ENCODE results near the gene HMX1.

HMX1 gene

DNA sequence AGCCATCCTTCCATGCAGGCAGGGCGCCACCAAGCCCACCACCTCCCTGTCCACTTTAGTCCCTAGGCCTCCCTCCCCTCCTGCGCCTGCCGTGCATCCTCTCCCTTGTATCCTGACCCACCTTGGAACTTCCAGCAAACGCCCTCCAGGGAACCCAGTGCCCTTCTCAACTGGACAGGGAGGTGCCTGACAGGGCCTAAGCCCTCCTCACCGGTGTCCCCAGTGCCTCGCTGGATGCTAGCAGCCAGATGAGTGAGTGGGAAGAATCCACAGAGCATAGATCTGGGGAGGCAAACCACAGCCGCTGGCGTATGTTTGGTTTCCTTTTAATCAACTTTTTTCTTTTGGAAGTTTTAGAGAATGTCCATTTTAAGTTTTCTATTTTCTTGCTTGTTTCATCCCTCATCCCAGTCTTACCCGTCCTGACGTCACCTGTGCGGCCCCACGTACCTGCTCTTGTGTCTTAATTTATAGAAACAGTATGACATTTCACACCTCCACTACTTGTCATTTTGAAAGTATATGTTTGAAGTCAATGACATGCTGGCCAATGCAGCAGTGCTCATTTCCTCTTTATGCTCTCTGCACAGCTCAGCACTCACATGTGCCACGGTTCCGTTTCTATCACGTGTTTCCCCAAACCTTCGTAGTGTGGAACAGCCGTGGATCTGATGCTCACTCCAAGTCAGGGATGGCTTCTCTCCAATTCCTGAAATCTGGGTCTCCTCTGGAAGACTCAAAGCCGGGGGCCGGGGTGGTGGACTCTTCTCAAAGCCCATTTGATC is 3.4 kb upstream of the HMX1 start:
- Histone ChIP-seq H3K27me3 (ENCODE audit: insufficient read depth, poor library complexity, severe bottlenecking) (peaks cover 51% of the 10 kb centered on the region), H3K27ac (replicated peaks) (no peak overlapping the region)
- DNase-seq (ENCODE audit: low read depth in 1 of 2, low spot score in 1 of 2): no peak

DNA sequence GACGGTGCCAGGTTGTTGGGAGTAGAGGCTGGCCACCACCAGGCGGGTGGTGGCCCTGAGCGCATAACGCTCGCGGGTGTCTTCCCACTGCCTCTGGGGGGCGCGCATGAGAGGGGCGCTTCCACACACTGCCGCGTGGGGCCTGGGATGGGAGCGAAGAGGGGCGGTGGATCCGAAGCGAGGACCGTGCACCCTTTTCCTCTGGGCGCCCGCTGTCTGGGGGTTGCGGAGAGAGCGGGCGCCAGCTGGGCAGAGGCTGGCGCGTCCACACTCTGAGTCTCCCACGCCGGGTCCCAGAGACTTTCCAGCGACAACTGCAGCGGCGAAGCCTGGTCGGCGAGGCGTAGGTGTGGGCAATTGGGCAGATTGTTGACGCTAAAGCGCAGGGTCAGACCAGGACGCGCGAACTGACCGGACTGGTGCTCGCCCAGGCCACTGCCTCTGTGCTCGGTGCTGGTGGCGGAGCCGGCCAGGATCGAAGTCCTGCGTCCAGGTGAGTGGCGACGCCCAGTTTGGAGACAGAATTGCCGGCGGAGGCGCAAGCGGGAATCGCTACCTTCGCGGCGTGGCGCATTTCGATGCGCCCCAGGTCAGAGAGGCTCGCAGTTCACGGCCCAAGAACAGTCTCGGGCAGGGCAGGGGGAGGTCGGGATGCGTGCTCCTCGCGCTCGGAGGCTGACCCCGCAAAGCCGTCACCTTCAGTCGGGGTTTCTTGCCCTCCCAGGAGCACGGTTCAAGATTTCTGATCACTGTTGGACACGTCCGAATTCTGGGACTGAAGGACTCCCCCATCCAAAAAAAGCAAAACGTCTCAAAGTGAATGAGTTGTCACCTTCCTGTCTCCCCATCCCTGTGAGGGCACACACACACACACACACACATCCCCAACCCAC is 2.6 kb upstream of the HMX1 start:
- Histone ChIP-seq H3K27ac (replicated peaks) (no peak overlapping the region), H3K27me3 (ENCODE audit: insufficient read depth, poor library complexity, severe bottlenecking) (peaks cover 59% of the 10 kb centered on the region), H3K4me3 (replicated peaks; ENCODE audit: insufficient read depth, low read length) (no peak overlapping the region)
- TF ChIP-seq POLR2AphosphoS5 (IDR thresholded peaks at IDR 0.05; ENCODE audit: low read depth) (no peak), GABPA (IDR thresholded peaks at IDR 0.05; ENCODE audit: low read depth) (no peak)
- TF ChIP-seq, protein P1, sequence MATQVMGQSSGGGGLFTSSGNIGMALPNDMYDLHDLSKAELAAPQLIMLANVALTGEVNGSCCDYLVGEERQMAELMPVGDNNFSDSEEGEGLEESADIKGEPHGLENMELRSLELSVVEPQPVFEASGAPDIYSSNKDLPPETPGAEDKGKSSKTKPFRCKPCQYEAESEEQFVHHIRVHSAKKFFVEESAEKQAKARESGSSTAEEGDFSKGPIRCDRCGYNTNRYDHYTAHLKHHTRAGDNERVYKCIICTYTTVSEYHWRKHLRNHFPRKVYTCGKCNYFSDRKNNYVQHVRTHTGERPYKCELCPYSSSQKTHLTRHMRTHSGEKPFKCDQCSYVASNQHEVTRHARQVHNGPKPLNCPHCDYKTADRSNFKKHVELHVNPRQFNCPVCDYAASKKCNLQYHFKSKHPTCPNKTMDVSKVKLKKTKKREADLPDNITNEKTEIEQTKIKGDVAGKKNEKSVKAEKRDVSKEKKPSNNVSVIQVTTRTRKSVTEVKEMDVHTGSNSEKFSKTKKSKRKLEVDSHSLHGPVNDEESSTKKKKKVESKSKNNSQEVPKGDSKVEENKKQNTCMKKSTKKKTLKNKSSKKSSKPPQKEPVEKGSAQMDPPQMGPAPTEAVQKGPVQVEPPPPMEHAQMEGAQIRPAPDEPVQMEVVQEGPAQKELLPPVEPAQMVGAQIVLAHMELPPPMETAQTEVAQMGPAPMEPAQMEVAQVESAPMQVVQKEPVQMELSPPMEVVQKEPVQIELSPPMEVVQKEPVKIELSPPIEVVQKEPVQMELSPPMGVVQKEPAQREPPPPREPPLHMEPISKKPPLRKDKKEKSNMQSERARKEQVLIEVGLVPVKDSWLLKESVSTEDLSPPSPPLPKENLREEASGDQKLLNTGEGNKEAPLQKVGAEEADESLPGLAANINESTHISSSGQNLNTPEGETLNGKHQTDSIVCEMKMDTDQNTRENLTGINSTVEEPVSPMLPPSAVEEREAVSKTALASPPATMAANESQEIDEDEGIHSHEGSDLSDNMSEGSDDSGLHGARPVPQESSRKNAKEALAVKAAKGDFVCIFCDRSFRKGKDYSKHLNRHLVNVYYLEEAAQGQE (IDR thresholded peaks at IDR 0.05; ENCODE audit: insufficient replicate concordance, low read depth): no peak
- DNase-seq (ENCODE audit: low read depth in 1 of 2, low spot score in 1 of 2): no peak

More for the DNA sequence above, 3.4 kb upstream of the HMX1 start:
- TF ChIP-seq, protein P1 (IDR thresholded peaks at IDR 0.05; ENCODE audit: insufficient replicate concordance, low read depth): no peak
- TF ChIP-seq GABPA (IDR thresholded peaks at IDR 0.05; ENCODE audit: low read depth) (no peak), POLR2AphosphoS5 (IDR thresholded peaks at IDR 0.05; ENCODE audit: low read depth) (no peak), SPI1 (IDR thresholded peaks at IDR 0.05; ENCODE audit: borderline replicate concordance, low read depth) (no peak)
- TF ChIP-seq, protein P2, sequence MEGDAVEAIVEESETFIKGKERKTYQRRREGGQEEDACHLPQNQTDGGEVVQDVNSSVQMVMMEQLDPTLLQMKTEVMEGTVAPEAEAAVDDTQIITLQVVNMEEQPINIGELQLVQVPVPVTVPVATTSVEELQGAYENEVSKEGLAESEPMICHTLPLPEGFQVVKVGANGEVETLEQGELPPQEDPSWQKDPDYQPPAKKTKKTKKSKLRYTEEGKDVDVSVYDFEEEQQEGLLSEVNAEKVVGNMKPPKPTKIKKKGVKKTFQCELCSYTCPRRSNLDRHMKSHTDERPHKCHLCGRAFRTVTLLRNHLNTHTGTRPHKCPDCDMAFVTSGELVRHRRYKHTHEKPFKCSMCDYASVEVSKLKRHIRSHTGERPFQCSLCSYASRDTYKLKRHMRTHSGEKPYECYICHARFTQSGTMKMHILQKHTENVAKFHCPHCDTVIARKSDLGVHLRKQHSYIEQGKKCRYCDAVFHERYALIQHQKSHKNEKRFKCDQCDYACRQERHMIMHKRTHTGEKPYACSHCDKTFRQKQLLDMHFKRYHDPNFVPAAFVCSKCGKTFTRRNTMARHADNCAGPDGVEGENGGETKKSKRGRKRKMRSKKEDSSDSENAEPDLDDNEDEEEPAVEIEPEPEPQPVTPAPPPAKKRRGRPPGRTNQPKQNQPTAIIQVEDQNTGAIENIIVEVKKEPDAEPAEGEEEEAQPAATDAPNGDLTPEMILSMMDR (IDR thresholded peaks at IDR 0.05; ENCODE audit: insufficient read depth, low read length): no peak
- H3K4me3 ChIP-seq (replicated peaks; ENCODE audit: insufficient read depth, low read length): no peak overlapping the region

DNA sequence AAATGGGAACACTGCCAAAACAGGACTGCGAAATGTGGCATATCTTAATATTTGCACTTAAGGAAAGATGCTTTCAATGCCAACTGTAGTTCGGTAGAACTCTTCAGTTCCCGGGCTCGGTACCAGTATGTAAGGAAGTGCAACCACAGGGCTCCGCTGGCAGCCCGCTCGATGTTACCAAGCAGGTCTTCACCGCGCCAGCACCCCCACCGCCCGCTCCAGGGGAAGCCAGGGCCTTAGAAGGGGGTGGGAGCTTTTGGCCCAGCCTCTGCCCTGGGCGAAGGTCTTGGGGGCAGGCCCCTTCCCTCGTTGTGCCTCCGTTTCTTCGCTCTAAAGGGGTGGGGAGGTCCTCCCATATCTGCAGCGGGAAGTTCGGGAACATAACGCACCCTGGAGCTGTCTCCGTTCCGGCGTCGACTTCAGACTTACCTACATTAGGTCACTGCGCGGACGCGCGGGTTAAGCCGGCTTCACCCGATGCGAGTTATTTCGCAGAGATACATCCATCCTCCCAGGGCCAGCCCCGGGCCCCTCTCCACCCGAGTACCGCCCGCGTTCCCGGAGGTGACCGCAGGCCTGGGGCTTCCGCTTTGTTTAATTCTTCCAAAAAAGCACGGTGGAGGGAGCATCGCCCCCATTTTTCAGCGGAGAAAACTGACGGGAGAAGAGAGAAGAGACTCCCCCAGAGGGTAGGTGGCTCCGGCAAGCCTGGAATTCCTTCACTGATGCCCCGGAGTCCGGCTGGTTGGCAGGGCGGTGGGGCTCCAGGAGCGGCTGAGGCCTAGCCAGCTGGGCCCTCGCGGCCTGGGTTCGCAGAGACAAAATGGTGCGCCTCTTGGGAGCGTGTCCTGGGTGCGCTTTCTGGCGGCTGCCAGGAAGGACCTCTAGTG is 1.0 kb upstream of the HMX1 start:
- DNase-seq (ENCODE audit: low read depth in 1 of 2, low spot score in 1 of 2): no peak
- Histone ChIP-seq H3K4me3 (replicated peaks; ENCODE audit: insufficient read depth, low read length) (no peak overlapping the region), H3K27ac (replicated peaks) (no peak overlapping the region), H3K27me3 (ENCODE audit: insufficient read depth, poor library complexity, severe bottlenecking) (peaks cover 66% of the 10 kb centered on the region)
- TF ChIP-seq, protein P1 (IDR thresholded peaks at IDR 0.05; ENCODE audit: insufficient replicate concordance, low read depth): no peak
- TF ChIP-seq POLR2AphosphoS5 (IDR thresholded peaks at IDR 0.05; ENCODE audit: low read depth): no peak
- TF ChIP-seq SPI1 (IDR thresholded peaks at IDR 0.05; ENCODE audit: borderline replicate concordance, low read depth): no peak
- TF ChIP-seq, protein P2 (IDR thresholded peaks at IDR 0.05; ENCODE audit: insufficient read depth, low read length): no peak
- no peak for TF ChIP-seq GABPA (IDR thresholded peaks at IDR 0.05; ENCODE audit: low read depth)
